AG04449 (cell line): ENCODE data around the gene FBXL15.

ENCODE experiments used
- CTCF ChIA-PET: fragments of 350-600 bp; formaldehyde crosslinking; extraction: SDS; loops from one replicate; lab custom pipeline; 2021; ENCODE audit warnings: antibody characterized with exemption; lab: Yijun Ruan, JAX
- POLR2A ChIA-PET: fragments of 400-600, 350-600 bp; formaldehyde crosslinking; extraction: SDS; loops from one replicate; lab custom pipeline; 2020; ENCODE audit warnings: antibody characterized with exemption, inconsistent platforms; lab: Yijun Ruan, JAX
- DNase-seq: peaks from one replicate; pipeline ENCODE4 v3.0.0-alpha.2; 2010; ENCODE audit warnings: low read depth, low spot score
- H3K4me3 ChIP-seq: 2 replicates; pipeline ENCODE4 v1.5.1; 2011; ENCODE audit warnings: low read depth, mild to moderate bottlenecking, control low read depth, low read length
- TF ChIP-seq, protein P1 (sequence below): IDR thresholded peaks from one replicate; pipeline ENCODE4 v1.5.1; 2011; ENCODE audit warnings: mild to moderate bottlenecking, moderate library complexity, low read length, control low read depth, inconsistent platforms; ENCODE audit not compliant: insufficient read depth; ENCODE audit errors: missing control alignments

Gene FBXL15

DNA sequence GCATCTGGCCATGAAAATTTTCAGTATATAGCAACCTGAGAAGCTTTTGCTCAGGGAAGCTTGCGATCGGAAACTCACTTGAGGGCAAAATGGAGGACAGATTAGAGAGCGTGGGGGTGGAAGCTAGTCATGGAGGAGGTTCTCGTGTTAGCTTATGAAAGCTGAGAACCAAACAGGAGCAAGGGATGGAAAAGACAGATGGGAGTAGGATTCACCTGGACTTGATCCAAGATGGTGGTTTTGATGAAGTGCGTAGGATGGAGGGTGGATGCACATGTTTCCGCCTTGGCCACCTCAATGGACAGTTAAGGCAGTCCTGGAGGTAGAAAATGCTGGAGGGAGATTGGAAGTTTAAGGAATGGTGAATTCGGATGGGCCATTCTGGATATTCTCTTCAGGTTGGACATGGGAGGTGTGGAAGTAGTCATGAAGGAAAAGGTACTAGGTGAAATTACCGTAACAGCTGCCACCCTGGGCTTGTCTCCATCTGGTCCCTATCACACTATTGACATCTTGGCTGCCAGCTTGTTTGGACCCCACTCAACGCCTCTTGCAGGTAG is 37.0 kb downstream of the FBXL15 start:
- DNase-seq: no peak
- POLR2A ChIA-PET: no interaction called here
- TF ChIP-seq, protein P1, sequence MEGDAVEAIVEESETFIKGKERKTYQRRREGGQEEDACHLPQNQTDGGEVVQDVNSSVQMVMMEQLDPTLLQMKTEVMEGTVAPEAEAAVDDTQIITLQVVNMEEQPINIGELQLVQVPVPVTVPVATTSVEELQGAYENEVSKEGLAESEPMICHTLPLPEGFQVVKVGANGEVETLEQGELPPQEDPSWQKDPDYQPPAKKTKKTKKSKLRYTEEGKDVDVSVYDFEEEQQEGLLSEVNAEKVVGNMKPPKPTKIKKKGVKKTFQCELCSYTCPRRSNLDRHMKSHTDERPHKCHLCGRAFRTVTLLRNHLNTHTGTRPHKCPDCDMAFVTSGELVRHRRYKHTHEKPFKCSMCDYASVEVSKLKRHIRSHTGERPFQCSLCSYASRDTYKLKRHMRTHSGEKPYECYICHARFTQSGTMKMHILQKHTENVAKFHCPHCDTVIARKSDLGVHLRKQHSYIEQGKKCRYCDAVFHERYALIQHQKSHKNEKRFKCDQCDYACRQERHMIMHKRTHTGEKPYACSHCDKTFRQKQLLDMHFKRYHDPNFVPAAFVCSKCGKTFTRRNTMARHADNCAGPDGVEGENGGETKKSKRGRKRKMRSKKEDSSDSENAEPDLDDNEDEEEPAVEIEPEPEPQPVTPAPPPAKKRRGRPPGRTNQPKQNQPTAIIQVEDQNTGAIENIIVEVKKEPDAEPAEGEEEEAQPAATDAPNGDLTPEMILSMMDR: no peak
- CTCF ChIA-PET: interaction anchor here (1.1 to 15.5 kb wide), 3 partner anchors 21 to 126 kb away, joined by 3 to 101 read pairs (median 8); no protein-coding TSS in a partner anchor
- no peak overlapping the region for H3K4me3 ChIP-seq

DNA sequence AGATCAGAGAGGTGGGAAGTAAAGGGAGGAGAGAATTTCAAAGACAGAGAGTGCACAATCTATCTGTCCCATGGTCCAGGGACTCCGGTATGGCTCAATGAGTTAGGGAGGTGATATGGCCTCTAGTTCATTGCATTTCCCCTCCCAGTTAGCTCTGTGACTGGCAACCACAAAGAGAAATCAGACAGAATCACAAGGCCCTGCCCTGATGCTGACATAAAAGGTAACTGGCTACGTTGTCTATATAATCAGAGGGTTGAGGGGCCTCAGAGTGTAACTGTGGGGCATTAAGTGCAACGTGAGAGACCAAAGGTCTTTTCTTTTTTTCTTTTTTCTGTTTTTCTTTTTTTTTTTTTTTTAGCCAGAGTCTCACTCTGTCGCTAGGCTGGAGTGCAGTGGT is 38.0 kb downstream of the FBXL15 start:
- TF ChIP-seq, protein P1: no peak

DNA sequence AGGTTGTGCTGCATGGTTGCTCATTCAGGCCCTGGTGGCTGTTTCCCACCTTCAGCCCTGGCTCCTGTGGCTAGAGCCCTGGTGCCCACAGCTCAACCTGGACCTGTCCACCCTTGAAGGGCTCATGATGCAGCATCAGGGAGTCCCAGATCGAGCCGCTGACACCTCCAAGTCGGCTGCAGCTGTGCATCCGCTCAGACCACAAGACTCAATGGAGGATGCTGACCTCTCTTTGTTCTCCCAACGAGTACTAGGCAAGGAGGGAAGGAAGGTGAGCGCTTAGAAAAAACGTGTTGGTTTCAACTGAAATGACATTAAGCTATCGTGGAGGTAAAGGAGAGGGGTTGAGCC is 40.2 kb downstream of the FBXL15 start:
- CTCF ChIA-PET: interaction anchor here (1.2 to 15.5 kb wide), 5 partner anchors 11 to 123 kb away, joined by 3 to 101 read pairs (median 3); no protein-coding TSS in a partner anchor
- no peak for DNase-seq
- POLR2A ChIA-PET: no interaction called here
- TF ChIP-seq, protein P1: no peak
- peak overlapping the region; percentile 62 for H3K4me3 ChIP-seq

More for the DNA sequence above, 38.0 kb downstream of the FBXL15 start:
- DNase-seq: no peak
- ChIA-PET CTCF (interaction anchor here (15.5 kb wide), 1 partner anchor 20 kb away, joined by 101 read pairs; no protein-coding TSS in a partner anchor), POLR2A (no interaction called here)
- H3K4me3 ChIP-seq: no peak overlapping the region

DNA sequence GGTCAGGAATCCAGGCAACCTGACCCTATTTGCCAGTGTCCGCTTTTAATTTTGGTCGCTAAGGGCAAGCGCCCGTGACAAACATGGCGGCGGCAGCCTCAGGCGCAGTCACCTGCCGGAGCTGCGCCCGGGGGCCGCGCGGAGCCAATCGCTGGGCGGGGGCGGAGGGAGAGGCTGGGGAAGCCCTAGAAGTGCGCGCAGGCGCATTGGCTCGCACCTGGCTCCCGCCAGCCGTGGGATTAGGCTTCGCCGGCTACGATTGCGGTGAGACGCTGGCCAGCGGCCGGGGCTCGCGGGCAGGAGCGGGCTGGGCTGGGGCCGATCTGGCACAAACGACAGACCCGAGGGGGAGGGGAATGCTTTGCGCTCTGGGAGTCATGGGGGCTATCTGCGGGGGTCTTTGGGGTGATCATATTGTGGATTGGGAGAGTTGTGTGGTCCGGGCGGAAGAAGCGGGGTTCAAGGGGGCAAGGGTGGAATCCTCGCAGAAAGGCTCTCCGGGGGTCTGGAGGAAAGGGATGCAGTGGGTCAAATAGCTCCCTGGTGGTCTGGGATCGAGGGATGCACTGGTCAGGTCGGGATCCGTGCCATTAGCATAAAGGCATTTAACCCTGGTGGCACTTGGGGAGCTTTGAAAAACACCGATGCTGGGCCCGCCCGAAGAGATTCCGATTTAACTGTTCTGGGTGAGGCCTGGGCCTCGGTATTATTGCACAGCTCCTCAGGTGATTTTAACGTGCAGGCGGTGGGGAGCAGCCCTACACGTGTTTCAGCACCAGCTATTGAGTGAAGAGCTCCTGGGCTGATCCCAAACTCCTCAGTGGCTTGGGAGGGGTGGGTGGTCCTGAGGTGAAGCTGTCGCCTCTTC is 40.8 kb downstream of the FBXL15 start:
- ChIA-PET POLR2A (no interaction called here), CTCF (interaction anchor here (1.0 to 15.5 kb wide), 9 partner anchors 9 to 234 kb away, joined by 3 to 101 read pairs (median 4); partner anchors contain the start of genes C10orf95 and SUFU)
- DNase-seq: peak; percentile 4
- TF ChIP-seq, protein P1: no peak
- H3K4me3 ChIP-seq: peak overlapping the region; percentile 62

DNA sequence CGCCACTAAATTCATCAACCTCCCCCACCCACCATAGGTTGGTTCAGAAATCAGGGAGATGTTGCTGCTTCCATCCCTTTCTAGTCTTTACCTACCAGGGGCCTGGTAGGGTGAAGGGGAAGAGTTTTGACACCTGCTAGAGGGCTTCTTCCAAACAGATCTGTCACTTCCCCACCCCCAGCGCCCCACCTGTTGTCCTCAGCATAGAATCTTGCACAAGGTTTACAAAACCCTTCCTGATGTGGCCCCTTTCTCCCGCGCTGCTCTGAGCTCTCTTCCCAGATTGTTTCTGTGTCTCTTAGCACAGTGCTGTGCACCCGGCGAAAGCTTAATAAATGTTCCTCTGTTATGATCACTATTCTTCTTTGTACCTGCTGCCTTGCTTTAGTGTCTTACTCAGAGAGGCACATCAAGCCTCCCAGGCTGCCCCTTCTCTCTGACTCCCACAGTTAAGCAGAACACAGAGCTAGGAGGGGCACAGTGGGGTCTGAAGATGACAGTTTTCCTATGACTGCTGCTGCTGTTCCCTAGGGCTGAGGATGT is 41.9 kb downstream of the FBXL15 start:
- no peak overlapping the region for H3K4me3 ChIP-seq
- ChIA-PET CTCF (interaction anchor here (0.9 to 15.5 kb wide), 10 partner anchors 11 to 232 kb away, joined by 3 to 101 read pairs (median 4); partner anchors contain the start of genes C10orf95 and SUFU), POLR2A (interaction anchor here (0.5 to 0.8 kb wide), 3 partner anchors 10 to 35 kb away, joined by 3 read pairs; no protein-coding TSS in a partner anchor)
- no peak for DNase-seq
- TF ChIP-seq, protein P1: no peak
